Measurements from ENCODE around the gene CAMSAP3.
"Not testable (repeated sequence)": the region's sequence is repeated elsewhere in the genome, so short reads cannot be mapped to it uniquely, and the experiment has no call there.

CAMSAP3 gene

DNA sequence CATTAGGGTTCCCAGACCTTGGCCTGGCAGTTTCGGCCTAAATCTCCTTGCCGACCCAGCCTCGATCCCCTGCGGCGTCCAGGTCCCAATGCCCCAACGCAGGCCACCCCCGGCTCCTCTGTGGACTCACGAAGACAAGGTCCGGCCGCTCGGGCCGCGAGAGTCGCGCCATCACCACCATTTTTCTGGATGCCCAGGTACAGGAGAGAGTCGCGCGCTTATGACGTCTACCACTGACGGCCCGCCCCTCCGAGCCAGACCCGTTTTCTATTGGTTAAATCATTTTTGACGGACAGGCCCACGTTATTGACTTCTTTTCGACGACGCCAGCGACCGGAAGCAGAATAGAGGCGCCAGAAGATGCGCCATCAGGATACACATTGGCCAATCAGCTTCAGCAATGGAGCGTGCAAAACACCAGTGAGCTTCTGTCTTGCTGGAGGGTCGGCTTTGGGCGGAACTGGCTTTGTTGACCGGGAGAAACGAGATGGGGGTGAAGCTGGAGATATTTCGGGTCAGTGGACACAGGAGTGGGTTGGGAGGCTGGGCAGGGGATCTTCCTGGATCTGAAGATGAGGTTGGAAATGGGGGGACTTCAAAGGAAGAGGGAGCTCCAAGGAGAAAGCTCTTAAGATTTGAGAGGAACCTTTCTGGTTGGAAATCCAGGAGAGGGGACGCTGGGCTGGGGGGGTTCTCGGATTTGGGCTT is 33.8 kb downstream of the CAMSAP3 start, which contains the start of the genes PET100 and XAB2:
Gene PET100 (plus strand): TSS at position 447 of the 708 bp plus-strand sequence. CDS start 41 bp downstream, at position 488.
Gene XAB2 (minus strand): TSS at position 199 of the 708 bp plus-strand sequence. CDS start 18 bp downstream, at position 181.
- peak; percentile 95 to 100 (median 97) for DNase-seq
- intact Hi-C loops (cut with DNase I), result no loop called here

DNA sequence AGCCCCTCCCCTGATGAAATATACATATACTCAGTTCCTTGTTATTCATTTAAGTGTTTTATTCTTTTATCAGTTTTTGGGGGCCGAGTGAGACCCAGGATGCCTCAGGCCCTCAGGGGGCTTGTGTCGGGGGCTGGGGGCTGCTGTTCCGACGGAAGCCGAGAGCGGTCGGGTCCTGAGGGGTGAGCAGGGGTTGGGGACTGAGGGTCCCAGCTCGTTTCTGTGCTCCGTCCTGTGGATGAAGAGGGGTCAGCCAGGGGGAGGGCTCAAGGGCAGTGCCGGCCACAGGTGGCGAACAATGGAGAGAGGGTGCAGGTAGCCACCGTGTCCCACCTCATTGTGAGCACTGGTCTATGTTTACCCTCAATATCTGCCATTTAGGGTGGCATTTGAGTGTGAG is 35.9 kb downstream of the CAMSAP3 start:
- intact Hi-C loops (cut with DNase I), result no loop called here

DNA sequence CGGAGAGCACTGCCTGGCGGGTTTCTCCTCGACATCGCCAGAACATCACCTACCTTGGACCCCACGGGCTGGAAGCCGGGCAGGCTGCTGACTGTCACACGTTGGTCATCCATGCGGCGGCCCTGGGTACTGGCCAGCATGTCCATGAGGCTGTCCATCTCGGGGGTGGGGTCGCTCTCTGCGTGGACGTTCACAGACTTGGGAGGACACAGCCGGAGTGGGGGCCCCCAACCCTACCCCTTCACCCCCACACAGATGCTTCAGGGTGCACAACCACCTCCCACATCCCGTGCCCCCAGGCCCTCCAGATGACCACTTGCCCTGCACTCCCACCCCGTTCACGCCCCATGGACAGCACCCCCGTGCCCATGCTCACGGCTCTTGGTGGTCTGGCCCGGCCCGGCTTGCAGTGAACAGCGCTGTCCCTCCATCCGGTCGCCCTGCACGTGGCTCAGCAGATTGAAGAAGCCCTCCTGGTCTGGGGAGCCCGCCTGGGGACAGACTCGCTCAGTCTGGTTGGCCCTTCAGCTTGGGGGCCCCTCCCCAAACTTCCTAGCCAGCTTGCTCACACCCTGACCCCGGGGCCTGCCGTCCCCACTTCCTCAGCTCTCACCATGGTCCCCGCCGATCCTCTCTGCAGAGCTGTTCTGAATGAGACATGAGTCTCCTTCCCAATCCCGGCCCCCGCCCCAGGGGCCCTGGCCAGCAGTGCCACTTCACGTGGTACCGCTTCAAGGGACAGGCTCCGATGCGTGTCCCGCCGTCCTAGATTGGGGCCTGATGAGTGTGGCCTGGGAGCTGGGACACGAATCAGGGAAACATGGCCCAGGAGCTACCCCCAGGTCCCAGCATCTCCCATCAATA is 36.9 kb downstream of the CAMSAP3 start:
- no peak for DNase-seq
- intact Hi-C loops (cut with DNase I), result no loop called here

More for the DNA sequence above, 35.9 kb downstream of the CAMSAP3 start:
- no peak for DNase-seq

DNA sequence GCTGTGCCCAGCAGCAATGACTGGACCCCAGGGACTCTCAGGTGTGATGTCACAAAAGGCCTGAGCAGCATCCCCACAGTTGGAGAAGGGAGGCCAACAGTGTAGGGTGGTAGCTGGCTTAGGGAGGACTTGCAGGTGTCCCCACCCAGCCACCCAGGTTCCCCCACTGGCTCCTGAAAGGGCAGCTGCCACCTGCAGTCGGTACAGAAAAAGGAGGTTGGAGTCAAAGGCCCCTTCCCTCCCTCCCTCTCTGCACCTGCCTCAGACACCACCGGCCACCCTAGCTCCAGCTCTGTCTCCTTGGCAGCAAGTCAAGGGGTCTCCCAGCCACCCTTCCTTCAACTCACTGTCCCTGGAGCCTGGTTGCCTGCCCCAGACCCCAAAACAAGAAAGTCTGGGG is 38.0 kb downstream of the CAMSAP3 start, which contains the start of gene PCP2:
Gene PCP2 (minus strand): TSS at position 22 of the 400 bp plus-strand sequence. CDS start 262 bp downstream, outside the sequence.
- DNase-seq, result no peak
- intact Hi-C loops (cut with DNase I), result no loop called here

DNA sequence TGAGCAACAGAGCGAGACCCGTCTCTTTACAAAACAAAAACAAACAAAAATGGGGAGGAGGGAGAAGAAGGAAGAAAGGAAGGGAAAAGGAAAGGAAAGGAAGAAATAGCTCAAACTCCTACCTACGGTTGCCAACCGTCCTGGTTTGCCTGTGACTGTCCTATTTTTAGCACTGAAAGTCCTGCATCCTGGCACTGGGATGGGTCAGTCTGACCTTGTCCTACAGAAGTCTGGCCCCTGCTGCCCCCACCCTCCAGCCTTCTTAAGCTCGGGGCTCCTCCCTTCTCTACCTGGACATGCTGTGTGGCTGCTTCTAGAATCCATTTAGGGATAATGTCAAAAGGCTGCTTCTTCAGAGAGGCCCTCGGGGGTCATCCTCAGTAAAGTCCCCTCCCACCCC is 40.0 kb downstream of the CAMSAP3 start:
- intact Hi-C loops (cut with DNase I), result no loop called here
- no peak for DNase-seq

DNA sequence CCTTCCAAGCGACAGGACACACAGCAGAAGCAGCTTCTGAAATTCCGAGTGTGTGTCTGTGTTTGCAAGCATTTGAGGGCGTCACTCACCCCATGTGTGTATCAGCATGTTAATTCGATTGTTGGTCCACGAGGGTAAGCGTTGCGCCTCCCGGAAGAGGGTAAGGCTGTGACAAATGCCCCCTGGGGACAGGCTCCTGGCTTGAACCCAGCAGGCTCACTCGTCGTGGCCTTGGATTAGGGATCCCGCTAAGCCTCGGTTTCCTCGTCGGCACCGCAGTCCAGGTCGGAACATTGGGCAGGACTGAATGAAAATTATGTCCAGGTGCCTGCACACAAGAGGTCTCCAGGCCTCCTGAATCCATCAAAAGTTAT is 40.6 kb downstream of the CAMSAP3 start:
- no peak for DNase-seq

DNA sequence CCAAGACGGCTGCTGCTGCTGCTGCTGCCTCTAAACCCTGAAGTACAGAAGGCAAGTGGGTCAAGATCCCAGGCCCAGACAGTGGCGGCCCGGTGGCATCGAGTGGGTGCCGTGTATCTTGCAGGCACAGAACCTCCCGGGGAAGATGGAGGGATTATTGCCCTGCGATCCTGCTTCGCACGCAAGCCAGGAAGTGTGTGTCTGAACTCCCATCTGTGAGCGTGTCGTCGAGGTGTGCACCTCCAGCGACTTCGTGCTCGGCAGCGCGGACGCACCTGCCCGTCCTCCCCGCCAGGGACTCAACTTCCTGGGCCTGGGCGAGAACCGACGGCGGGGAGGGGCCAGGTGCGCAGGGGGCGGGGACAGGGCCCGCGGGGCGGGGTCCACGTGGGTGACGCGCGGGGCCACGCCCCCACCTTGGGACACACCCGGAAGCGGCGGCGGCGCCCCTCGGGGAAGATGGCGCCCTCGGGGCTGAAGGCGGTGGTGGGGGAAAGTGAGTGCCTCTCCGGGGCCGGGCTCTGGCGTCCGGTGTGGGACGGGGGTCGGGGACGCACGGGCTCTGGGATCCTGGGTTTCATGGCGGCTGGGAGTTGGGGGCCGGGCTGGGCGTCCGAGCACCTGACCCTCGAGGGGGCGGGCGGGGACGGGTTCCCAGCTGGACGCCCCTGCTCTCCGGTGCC is 41.2 kb downstream of the CAMSAP3 start, which contains the start of gene STXBP2:
Gene STXBP2 (plus strand): TSS at position 420 of the 683 bp plus-strand sequence. CDS start 40 bp downstream, at position 460.
- no peak for DNase-seq
- intact Hi-C loops (cut with DNase I), result no loop called here

More for the DNA sequence above, 40.6 kb downstream of the CAMSAP3 start:
- intact Hi-C loops (cut with DNase I), result no loop called here

DNA sequence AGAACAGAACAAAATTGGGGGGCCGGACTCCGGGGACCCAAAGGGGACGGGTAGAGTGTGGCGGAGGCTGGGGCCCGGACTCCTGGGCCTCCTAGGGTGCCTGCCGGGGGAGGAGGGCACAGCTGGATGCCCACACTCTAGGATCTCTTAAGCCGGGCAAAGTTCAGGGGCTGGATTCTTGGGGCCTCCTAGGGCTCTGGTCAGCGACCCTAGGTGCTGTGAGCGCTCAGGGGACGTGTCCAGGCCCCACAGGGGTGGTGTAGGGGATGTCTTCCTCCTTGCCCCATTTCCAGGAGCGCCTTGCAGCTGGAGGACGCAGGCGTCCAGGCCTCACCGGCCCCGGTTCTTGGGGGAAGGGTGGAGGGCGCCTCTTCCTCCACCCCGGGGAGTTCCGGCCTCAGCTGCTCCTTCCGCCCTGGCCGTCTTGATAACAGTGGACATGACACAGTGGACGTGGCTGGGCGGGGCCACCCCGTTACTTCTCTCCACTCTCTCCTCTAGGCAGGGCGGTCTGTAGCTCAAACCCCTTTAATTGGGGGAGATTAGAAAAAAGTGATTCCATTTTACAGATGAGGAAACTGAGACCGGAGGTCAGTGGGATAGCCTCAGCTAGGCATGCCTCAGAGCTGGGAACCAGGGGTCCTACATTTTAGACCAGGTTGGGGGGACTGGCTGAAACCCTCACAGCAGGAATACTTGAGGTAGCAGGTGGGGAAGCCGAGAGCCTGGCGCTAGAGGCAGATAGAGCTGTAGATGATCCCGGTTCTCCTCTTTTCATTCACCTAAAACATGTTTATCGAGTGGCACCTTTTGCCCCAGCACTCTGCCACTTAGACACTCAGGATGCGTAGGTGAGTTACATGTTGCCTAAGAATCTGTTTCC is 42.0 kb downstream of the CAMSAP3 start:
- DNase-seq, result no peak

DNA sequence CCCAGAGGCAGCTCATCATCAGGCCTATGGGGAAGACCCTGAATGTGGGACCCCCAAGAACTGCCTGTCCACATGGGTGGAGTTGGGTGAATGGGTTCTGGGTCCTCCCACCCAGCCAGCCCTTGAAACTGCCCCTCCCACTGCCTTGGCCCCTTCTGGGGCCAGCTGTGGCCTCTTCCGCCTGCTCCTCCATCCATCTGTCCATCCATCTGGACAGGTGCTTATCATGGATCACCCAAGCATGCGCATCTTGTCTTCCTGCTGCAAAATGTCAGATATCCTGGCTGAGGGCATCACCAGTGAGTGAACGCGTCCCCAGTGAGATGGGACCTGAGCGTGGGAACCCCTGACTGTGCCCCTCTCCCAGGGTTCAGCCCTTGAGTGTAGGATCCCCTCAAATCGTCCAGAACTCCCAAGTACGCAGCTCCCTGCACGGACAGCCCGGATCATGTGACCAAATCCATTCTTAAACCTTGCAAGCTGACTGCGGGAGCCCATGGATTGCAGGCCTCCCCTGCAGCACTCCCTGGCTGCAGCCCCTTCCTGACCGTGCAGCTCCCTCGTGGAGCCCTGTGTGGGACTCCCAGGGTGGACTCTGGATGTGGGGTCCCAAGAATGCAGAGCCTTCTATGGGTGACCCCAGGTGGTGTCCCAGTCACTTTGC is 43.3 kb downstream of the CAMSAP3 start:
- no peak for DNase-seq
- intact Hi-C loops (cut with DNase I), result no loop called here

More for the DNA sequence above, 42.0 kb downstream of the CAMSAP3 start:
- intact Hi-C loops (cut with DNase I), result no loop called here

DNA sequence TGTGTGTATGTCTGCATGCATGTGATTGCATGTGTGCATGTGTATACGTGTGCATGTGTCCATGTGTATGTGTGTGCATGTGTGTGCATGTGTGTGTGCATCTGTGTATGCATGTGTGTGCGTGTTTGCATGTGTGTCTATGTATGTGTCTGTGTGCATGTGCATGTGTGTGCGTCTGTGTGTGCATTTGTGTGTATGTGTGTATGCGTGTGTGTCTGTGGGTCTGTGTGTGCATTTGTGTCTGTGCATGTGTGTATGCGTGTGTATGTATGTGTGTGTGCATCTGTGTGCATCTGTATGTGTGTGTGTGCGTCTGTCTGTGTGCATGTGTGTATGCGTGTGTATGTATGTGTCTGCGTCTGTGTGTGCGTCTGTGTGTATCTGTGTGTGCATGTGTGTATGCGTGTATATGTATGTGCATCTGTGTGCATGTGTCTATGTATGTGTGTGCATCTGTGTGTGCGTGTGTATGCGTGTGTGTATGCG is 44.2 kb downstream of the CAMSAP3 start:
- intact Hi-C loops (cut with DNase I), result no loop called here
- DNase-seq, result no peak

DNA sequence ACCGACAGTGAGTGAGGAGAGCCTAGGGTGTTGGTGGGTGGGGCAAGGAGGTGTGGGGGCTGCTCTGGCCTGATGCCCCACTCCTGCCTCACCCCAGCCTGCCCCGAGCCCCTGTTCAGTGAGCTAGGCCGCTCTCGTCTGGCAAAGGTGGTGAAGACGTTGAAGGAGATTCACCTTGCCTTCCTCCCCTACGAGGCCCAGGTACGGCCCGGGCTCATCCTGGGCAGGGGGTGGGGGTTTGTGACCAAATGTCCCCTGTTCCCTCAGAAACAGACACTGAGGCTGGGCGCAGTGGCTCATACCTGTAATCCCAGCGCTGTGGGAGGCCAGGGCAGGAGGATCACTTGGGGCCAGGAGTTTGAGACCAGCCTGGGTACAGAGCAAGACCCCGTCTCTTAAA is 45.1 kb downstream of the CAMSAP3 start:
- intact Hi-C loops (cut with DNase I), result no loop called here
- no peak for DNase-seq

DNA sequence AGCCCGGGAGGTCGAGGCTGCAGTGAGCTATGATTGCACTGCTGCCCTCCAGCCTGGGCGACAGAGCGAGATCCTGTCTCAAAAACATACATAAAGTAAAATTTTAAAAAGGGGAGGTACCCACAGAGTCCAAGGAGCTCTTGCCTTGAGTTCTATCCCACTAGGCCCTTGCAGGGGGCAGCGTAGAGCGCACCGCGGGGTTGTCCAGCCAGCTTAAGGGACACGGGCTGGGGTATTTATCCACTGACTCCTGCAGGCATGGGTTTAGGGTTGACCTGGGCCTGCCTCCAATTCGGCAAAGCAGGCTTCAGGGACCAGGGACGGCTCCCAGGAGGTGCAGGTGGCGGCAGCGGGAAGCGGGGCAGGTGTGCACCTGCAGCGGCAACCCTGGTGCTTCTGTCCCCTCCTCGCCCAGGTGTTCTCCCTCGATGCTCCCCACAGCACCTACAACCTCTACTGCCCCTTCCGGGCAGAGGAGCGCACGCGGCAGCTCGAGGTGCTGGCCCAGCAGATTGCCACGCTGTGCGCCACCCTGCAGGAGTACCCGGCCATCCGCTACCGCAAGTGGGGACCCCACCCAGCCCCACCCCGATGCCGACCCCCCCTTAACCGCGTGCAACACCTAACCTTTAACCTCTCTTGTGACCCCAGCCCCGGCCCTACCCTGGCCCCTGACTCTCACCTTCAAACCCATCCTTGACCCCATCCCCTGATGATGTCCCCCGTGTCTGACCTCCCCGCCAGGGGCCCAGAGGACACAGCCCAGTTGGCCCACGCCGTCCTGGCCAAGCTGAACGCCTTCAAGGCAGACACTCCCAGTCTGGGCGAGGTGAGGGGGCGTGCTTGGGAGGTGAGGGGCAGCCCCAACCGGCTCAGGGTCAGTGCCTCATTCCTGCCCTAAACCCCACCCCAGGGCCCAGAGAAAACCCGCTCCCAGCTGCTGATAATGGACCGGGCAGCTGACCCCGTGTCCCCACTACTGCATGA is 45.9 kb downstream of the CAMSAP3 start:
- intact Hi-C loops (cut with DNase I), result no loop called here
- DNase-seq, result no peak

DNA sequence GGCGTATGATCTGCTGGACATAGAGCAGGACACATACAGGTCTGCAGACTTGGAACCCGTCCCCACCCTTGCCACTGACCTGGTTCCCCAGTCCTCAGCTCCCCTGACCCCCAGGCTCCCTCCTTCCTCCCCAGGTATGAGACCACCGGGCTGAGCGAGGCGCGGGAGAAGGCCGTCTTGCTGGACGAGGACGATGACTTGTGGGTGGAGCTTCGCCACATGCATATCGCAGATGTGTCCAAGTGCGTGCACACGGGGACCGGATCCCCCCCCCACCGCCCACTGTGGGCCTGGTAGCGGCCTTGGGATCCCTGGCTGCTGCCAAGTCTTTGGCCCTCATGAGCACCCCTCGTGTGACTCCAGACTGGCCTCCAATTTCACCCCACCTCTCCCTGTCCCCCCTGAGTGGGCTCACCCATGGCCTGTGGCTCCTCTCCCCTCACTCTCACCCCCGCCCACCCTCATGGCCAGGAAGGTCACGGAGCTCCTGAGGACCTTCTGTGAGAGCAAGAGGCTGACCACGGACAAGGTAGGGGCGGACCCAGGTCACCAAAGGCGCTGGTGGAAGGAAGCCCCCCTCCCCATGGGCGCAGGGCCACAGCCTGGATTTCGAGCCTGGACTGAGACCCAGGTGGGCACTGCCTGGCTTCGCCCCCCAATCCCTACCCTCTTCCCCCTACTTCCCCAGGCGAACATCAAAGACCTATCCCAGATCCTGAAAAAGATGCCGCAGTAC is 46.8 kb downstream of the CAMSAP3 start:
- intact Hi-C loops (cut with DNase I), result no loop called here
- DNase-seq, result no peak

DNA sequence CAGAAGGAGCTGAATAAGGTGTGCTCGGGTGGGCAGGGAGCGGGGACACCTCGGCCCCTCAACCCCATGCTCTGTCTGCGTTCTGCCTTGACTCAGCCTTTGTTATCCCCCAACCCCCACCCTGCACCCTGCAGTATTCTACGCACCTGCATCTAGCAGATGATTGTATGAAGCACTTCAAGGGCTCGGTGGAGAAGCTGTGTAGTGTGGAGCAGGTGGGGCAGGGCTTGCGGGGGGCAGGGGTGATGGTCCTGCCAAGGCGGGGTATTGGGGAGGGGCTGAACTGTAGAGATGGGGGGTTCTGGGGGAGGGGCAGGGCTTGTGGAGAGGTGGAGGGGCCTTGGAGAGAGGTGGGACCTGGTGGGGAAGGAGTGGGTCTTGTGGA is 47.4 kb downstream of the CAMSAP3 start:
- intact Hi-C loops (cut with DNase I), result no loop called here
- no peak for DNase-seq

DNA sequence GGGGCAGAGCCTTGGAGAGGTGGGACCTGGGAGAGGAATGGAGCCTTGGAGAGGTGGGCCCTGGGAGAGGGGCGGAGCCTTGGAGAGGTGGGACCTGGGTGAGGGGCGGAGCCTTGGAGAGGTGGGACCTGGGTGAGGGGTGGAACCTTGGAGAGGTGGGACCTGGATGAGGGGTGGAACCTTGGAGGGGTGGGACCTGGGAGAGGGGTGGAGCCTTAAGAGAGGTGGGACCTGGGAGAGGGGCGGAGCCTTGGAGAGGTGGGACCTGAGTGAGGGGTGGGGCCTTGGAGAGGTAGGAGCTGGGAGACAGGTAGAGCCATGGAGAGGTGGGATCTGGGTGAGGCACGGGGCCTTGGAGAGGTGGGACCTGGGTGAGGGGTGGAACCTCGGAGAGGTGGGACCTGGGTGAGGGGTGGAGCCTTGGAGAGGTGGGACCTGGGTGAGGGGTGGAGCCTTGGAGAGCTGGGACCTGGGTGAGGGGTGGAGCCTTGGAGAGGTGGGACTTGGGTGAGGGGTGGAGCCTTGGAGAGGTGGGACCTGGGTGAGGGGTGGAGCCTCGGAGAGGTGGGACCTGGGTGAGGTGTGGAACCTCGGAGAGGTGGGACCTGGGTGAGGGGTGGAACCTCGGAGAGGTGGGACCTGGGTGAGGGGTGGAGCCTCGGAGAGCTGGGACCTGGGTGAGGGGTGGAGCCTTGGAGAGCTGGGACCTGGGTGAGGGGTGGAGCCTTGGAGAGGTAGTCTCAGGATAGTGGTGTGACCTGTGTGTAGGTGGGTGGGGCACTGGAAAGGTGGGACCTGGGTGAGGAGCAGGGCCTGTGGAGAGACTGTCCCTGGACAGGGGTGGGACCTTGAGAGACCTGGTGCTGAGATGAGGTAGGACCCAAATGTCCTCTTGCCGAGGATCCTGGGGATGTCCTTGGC is 48.2 kb downstream of the CAMSAP3 start:
- DNase-seq; intact Hi-C loops (cut with DNase I): not testable (repeated sequence)

DNA sequence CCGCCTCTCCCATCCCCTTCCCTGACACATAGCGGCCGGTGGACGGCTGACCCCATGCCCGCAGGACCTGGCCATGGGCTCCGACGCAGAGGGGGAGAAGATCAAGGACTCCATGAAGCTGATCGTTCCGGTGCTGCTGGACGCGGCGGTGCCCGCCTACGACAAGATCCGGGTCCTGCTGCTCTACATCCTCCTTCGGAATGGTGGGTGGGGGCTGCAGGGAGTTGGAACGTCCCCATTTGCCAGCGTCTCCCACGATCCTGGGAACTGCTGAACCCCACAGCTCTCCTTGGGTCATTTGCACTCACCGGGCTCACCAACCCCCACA is 48.9 kb downstream of the CAMSAP3 start:
- no peak for DNase-seq
- intact Hi-C loops (cut with DNase I), result no loop called here

Data from posterior cingulate gyrus (tissue), 11 donors.